GM18873 (cell line): ENCODE measurements around the gene BAZ1B.
"Not testable (repeated sequence)": the region's sequence is repeated elsewhere in the genome, so short reads cannot be mapped to it uniquely, and the experiment has no call there.

Experiments
- ATAC-seq: cut with Tn5 transposase; IDR thresholded peaks from one replicate; pipeline ENCODE4 v1.9.1; 2021; ENCODE audit warnings: mild to moderate bottlenecking, moderate library complexity, moderate number of reproducible peaks; ENCODE audit not compliant: unreplicated experiment, low FRiP score

The BAZ1B gene, protein sequence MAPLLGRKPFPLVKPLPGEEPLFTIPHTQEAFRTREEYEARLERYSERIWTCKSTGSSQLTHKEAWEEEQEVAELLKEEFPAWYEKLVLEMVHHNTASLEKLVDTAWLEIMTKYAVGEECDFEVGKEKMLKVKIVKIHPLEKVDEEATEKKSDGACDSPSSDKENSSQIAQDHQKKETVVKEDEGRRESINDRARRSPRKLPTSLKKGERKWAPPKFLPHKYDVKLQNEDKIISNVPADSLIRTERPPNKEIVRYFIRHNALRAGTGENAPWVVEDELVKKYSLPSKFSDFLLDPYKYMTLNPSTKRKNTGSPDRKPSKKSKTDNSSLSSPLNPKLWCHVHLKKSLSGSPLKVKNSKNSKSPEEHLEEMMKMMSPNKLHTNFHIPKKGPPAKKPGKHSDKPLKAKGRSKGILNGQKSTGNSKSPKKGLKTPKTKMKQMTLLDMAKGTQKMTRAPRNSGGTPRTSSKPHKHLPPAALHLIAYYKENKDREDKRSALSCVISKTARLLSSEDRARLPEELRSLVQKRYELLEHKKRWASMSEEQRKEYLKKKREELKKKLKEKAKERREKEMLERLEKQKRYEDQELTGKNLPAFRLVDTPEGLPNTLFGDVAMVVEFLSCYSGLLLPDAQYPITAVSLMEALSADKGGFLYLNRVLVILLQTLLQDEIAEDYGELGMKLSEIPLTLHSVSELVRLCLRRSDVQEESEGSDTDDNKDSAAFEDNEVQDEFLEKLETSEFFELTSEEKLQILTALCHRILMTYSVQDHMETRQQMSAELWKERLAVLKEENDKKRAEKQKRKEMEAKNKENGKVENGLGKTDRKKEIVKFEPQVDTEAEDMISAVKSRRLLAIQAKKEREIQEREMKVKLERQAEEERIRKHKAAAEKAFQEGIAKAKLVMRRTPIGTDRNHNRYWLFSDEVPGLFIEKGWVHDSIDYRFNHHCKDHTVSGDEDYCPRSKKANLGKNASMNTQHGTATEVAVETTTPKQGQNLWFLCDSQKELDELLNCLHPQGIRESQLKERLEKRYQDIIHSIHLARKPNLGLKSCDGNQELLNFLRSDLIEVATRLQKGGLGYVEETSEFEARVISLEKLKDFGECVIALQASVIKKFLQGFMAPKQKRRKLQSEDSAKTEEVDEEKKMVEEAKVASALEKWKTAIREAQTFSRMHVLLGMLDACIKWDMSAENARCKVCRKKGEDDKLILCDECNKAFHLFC (N-terminal part only)

DNA sequence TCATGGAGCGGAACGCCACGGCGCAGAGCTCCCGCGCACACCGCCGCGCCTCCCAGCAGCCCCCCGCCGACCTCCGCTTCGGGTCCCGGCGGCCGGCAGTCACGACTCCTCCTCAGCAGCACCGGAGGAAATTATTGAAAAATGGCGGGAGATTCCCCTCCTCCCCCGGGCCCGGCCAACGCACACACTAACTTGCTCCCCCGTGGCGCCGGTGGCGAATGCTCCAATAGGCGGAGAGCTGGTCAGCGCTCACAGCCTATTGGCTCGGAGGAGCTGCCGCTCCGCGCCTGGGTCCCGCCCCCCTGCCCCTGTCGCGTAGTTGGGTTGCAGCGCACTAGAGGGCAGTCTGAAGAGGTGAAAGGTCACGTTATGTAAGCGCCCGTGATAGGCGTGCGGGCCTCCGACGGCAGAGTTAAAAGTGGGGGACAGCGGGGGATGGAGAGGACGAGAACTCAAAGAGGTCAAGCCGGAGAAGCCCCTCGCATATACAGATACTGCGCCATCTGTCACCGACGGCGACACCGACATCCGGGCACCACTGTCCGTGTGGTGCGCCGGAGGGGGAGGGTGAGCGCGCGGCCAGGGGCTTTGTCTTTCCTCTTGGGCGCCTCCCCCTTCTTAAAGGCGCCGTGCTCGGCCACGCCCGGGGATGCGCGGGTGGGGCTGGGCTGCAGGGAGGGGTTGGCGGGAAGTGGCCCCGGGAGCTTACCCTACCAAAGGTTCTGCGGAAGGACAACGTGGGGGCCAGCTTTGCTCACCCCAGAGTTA, at the start of gene BAZ1B:
BAZ1B (minus strand) TSS at position 189 of the 768 bp plus-strand sequence. CDS start 360 bp downstream, outside the sequence.
- ATAC-seq: peak; percentile 84

DNA sequence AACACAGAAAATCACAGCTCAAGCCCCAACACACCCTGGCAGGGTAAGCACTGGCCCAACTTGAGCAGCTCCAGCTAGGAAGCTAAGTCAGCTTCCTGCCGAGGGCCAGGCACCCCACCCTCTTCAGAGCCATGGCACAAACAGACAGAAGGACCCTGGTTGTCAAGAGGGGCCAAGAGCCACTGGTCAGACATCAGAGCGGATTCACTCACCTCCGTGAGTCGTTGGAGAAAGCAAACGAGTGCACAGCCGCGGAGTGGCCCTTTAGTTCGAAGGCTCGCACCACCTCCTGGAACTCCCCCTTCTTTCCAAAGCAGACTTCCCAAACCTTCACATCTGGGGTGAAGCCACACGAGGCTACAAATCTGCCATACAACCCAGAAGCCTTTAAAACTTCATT, 48.9 kb upstream of the BAZ1B start:
- no peak for ATAC-seq

DNA sequence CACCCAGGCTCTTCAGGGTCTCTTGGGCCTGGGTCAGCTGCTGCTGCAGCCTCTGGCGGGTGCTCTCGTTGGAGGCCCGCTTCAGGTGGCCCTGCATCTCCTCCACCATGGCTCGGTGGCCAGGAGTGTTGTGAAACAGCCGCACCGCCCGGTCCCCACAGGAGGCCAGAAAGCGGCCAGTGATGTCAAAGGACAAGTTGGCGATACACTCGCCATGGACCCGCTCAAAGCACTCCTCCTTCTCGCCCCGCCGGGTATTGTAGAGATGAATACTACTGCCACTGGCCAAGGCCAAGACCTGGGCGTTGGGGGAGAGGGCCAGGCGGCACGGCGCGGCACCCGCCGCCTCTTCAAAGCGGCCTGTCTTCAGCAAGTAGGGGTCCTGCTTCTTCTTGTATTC, 48.4 kb upstream of the BAZ1B start:
- ATAC-seq: no peak

GRCh38 chr7:73569042-73569608, 47.0 kb upstream of the BAZ1B start:
- ATAC-seq: no peak

DNA sequence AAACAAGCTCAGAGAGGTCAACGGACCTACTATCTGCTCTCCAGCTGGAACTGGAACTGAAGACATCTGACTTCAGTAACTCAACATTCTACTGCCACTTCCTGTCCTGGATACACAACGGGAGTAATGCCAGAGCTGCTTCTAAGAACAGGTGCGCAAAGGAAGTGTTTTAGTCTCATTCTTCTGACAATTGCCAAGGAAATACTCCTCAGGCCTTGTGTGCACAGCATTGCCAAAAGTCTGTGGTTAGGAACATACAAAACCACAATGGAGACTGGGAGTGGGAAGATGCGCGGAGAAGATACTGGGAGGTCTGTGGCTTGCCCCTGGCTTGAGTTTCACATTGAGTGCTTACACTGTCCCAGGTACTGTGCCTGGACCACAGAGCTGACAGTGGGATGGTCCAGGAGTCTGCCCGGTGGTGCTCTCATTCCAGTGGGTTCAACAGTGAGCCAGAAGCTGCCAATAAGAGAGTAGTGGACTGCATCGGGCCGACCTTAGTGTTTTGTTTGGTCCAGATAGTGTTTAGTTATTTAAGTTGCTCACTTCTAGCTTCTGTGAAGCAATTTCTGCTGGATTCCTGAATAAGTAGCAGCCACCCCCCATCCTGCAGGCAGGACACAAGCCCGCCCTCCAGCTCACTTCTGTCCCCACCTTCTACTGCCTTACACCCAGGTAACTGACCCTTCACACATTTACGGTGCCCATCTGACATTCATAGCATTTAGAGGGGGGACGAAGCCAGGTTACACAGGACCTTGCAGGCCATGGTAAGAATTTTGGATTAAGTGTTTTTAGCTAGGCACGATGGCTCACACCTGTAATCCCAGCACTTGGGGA, 46.0 kb upstream of the BAZ1B start:
- no peak for ATAC-seq

DNA sequence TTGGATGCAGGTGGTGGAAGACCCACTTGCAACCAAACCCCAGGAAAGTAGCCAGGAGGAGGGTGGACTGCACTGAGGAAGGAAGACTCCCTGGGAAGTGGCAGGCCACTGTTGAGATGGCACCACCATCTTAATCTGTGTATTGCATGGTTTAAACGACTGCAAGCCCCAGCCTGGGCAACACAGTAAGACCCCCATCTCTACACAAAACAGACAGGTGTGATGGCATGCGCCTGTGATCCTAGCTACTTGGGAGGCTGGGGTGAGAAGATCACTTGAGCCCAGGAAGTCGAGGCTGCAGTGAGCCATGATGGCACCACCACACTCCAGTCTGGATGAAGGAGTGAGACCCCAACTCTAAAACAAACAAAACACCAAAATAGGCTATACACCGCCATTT, 45.0 kb upstream of the BAZ1B start:
- ATAC-seq: no peak

GRCh38 chr7:73566431-73566830, 44.3 kb upstream of the BAZ1B start:
- ATAC-seq: not testable (repeated sequence)

GRCh38 chr7:73565675-73566340, 43.7 kb upstream of the BAZ1B start:
- no peak for ATAC-seq

DNA sequence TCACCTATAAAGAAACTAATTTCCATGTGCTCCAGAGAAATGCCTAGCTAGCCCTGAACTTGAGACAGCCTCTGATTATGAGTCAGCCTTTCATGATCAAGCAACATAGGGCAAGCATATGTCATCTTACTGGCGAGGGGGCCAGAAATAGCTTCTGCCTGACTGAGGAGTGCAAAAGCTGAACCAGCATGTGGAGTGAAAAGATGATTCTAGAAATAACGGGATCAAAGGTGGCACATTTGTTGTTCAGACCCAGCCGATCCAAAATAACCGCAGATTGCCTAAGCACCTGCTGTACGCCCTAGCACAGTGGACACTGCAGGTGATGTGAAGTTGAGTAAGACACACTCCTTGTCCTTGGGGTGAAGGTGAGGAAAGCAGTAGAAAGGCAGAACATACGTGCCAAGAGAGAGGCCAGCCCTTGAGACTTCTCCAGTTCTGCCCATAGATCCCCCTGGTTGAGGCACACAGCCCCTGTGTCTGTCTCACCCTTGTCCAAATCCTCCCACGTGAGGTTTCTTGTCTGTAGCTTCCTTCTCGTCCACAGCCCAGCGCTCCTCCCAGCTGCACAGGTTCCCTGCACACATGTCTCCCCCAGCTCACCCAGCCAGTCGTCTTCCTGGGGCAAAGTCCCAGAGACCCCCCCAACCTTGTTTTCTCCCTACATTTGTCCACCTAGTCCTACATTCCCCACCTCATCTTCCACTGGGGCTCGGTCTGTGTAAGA, 38.2 kb upstream of the BAZ1B start:
- ATAC-seq: no peak

DNA sequence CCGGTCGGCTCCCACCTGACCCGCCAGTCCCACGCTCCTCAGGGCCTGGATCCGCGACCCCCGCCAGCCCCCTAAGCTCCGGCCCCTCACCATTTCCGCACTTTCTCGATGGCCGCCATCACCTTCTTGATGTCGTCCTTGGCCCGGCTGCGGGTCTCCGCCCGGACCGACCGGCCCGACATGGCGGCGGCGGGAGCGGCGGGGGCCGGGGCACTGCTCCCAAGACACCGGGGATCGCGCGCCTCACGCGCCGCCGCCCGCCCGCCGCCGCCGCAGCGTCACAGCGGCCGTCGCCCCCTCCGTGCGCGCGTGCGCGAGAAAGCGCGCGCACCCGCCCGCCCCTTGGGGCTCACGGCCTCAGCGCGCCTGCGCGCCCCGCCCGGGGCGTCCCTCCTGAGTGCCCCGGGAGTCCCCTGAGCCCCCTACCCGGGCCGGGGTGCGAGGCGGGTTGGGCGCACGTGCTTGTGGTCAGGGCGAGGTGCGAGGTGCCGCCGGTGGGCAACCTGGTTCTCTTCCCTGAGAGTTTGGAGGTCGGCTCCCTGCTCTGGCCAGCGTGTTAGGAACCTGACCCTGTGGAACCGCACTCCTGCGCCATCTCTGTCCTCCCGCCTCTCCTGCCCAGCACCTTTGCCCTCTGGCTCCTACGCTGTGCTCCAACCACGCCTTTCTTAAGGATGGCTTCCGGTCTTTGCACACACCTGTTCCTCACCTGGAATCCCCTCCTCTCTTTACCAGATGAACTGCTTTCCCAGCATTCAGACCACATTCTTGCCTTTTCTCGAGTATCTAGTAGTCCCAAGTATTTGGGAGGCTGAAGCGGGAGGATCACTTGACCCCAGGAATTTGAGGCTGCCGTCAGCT, 35.5 kb upstream of the BAZ1B start, which contains the start of gene BCL7B:
BCL7B (minus strand) TSS at position 294 of the 861 bp plus-strand sequence; CDS start at position 182, 112 bp downstream.
- ATAC-seq: peak; percentile 8

GRCh38 chr7:73557108-73557396, 35.0 kb upstream of the BAZ1B start:
- peak; percentile 69 for ATAC-seq

GRCh38 chr7:73556208-73557107, 34.4 kb upstream of the BAZ1B start:
- no peak for ATAC-seq

- ATAC-seq: no peak
These were observed 33.4 kb upstream of the BAZ1B start for GRCh38 chr7:73555411-73555982.

DNA sequence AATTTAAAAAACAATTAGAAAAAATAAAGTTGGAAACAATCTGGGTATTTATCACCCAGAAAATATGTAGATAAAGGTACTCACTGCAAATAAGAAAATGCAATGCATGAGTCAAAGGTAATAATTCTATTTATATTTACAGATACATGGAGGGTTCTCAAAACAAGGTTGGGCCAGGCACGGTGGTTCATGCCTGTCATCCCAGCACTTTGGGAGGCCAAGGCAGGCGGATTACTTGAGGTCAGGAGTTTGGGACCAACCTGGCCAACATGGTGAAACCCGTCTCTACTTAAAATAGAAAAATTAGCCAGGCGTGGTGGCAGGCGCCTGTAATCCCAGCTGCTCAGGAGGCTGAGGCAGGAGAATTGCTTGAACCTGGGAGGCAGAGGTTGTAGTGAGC, 28.0 kb upstream of the BAZ1B start:
- not testable (repeated sequence) for ATAC-seq

GRCh38 chr7:73549176-73549575, 27.1 kb upstream of the BAZ1B start:
- no peak for ATAC-seq
